Epithelial cell of esophagus (primary cell): ENCODE results near the gene SSTR4.
A peak's percentile ranks its signal among the peaks of the same experiment; 100 is the strongest.

ENCODE experiments used
- DNase-seq: peaks from one replicate; pipeline ENCODE4 v3.0.0; 2010; ENCODE audit warnings: low read depth
- H3K4me3 ChIP-seq: 2 replicates; pipeline ENCODE4 v1.5.1; 2011; ENCODE audit warnings: mild to moderate bottlenecking, low read length, control low read depth
- TF ChIP-seq, protein P1 (sequence below): IDR thresholded peaks from 2 replicates; pipeline ENCODE4 v1.5.1; 2011; ENCODE audit warnings: low read depth, mild to moderate bottlenecking, low read length, control low read depth, inconsistent platforms; ENCODE audit not compliant: insufficient read depth; ENCODE audit errors: missing control alignments

SSTR4 gene

DNA sequence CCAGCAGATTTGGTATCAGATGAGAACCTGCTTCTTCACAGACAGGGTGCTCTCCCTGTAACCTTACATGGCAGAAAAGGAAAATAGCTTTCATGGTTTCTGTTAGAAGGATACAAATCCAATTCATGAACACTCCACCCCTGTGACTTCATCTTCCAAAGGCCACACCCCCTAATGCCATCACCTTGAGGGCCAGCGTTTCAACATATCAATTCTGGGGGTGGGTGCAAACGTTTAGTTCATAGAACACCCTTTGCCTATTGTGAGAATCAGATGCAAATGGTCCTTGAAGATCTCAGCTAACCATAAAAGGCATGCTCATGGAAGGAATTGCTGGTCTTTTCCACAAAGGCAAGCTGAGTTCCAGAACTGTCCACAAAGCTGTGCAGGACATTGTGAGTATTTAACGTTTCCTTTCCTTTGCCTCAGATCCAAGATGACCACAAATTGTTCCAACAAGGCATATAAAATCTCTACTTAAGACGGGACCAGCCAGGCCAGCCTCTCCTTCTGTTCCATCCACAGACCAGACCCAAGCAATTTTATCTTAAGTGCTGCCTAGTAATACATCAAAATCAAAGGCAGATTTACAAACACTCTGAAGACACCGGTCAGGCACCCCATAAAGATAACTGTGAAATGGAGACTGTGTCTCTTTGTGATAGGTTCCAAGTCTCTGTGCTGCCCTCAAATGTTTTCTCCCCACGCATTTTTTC lies 34.7 kb upstream of the SSTR4 start:
- TF ChIP-seq, protein P1, sequence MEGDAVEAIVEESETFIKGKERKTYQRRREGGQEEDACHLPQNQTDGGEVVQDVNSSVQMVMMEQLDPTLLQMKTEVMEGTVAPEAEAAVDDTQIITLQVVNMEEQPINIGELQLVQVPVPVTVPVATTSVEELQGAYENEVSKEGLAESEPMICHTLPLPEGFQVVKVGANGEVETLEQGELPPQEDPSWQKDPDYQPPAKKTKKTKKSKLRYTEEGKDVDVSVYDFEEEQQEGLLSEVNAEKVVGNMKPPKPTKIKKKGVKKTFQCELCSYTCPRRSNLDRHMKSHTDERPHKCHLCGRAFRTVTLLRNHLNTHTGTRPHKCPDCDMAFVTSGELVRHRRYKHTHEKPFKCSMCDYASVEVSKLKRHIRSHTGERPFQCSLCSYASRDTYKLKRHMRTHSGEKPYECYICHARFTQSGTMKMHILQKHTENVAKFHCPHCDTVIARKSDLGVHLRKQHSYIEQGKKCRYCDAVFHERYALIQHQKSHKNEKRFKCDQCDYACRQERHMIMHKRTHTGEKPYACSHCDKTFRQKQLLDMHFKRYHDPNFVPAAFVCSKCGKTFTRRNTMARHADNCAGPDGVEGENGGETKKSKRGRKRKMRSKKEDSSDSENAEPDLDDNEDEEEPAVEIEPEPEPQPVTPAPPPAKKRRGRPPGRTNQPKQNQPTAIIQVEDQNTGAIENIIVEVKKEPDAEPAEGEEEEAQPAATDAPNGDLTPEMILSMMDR, result no peak
- no peak overlapping the region for H3K4me3 ChIP-seq
- peak; percentile 7 for DNase-seq

DNA sequence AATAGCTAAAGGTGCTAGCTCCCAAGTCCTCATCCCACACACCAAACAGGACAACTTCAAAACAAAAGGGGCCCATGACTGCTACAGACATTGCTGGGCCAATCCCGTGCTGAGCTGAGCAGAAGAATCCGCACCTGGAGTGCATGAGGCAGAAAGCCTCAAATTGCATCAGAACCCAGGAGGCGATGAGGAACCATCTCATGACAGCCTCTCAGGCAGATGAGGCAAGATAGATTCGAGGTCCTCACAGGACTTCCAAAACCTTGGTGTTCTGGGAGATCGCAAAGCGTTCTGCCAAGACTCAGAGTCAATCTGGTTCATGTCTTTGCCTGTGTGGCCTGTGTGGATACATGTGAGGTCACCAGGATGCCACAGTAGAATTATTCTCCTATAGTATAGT lies 32.8 kb upstream of the SSTR4 start:
- no peak overlapping the region for H3K4me3 ChIP-seq
- TF ChIP-seq, protein P1, result no peak
- DNase-seq, result peak; percentile 47

DNA sequence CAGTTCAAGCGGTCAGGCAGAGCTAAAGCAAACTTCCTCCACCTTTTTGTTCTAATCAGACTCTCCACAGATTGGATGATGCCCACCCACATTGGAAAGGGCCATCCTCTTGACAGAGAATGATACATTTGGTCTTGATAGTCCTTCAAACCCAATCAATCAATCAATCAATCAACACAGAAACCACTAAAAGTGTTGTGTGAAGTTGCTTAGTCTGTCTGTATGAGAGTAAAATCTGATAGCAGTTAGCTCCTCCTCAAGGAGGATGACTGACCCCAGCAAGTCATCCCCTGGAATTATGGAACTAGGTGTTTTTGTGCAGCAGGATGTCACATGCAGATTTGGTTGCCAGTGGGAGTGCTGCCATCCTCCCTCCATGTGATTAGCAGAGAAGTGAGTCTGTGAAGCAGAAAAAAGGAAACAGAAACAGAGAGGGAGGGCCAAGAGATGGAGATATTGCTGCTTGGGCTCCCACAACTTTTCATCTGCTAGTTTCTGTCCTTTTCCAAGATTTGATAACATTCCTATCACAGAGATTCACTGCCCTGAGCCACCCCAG lies 32.0 kb upstream of the SSTR4 start:
- TF ChIP-seq, protein P1, result no peak
- H3K4me3 ChIP-seq, result no peak overlapping the region
- DNase-seq, result no peak

GRCh38 chr20:23003881-23004460 lies 31.1 kb upstream of the SSTR4 start:
- DNase-seq, result no peak
- no peak overlapping the region for H3K4me3 ChIP-seq
- TF ChIP-seq, protein P1, result no peak

DNA sequence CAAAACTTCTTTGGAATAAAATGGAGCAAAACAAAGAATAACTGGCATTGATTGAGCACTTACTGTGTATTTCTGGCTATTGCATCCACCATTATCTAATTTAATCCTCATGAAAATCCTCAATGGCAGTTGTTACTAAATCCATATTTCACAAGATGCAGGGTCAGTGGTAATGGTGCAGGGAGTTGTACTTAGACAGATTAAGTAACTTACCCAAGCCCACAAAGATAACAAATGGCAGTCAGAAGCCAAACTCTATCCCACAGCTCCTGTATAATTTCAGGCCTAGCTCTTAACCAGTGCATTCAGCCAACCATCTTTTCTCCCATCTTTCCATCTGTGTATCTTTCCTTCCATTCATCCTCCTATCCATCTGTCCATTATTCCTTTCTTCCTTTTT lies 29.3 kb upstream of the SSTR4 start:
- DNase-seq, result no peak
- H3K4me3 ChIP-seq, result no peak overlapping the region
- TF ChIP-seq, protein P1, result no peak

DNA sequence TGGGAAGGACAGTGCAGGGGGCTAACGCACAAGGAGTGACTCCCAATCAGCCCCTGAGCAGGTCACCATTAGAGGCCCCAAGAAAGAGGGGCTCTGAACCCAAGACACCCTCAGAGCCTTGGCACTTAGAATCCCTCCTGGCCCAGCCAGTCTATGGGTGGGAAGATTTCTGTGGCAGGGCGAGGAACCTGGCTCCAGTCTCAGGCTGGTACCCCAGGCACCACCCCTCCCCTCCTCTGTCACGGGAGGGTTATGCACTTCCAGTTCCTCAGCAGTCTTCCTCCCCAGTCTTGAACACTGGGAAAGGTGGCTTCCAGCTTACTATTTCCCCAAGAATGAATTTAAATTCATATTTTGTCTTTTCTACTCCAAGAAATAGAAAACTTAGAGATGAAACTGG lies 27.6 kb upstream of the SSTR4 start:
- no peak overlapping the region for H3K4me3 ChIP-seq
- DNase-seq, result no peak
- TF ChIP-seq, protein P1, result no peak
